Measurements from ENCODE around the gene C10orf90.

C10orf90 gene

DNA sequence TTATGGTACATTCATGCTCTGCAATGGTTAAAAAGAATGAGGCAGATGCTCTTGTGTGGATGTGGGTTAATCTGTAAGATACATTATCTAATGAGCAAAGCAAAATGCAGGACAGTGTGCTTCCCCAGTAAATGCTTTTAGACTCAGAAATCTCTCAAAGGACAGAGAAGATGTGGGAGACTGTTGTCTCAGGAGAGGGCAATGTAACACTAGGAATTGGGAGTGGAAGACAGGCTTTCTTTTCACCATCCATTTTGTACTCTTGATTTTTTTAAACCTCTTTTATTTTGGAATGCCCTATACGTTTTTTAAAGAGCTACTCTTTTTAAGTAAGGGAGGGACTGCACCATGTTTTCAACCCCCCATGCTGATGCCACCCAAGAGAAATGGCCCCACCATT lies 204.7 kb downstream of the C10orf90 start:
- DNase-seq (ENCODE audit: low read depth in 2 of 2): no peak

DNA sequence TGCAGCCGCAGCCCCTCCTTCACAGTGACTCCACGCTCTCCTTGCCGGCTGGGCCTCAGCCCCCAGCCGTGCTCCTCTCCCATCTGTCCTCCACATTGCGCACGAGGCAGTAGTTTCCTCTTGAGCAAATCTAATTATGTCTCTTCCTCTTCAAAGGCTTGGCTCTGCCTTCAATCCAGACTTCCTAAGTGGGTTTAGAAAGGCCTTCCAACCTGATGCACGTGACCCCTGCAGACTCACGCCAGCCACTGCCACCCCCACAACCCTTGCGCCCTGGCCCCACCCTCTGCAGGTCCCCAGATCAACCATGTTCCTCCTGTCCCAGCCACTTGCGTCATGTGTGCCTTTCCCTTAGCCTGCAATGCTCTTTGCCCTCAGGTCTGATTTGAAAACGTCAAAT lies 207.2 kb downstream of the C10orf90 start:
- DNase-seq (ENCODE audit: low read depth in 2 of 2): no peak

DNA sequence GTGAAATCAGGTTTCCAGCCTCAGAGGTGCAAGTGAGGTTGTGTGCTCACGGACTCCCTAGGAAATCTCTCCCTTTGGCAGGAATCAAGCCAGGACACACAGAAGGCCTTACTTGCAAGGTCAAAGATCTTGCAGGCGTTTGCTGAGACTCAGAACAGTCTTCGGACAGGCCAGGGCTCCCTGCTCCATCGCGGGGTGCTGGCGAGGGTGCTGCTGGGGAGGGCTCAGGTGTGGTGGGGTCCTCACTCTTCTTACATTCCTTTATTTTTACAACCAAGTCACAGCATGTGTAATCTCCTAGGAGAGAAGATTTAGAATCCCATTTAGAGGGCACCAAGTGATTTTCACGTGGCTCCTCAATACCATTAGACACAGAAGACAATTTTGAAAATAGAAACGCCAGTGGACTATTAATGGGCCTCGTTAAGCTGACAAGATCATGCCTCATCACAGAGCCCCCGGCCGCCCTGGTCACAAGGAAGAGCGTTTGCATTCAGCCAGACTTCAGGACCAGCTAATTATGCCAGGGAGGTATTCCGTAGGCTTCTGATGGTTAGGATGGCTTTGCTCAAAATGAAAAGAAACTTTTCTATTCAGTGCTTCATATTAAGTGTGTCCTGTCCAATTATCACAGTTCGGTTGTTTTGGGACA lies 209.1 kb downstream of the C10orf90 start:
- DNase-seq (ENCODE audit: low read depth in 2 of 2): no peak

DNA sequence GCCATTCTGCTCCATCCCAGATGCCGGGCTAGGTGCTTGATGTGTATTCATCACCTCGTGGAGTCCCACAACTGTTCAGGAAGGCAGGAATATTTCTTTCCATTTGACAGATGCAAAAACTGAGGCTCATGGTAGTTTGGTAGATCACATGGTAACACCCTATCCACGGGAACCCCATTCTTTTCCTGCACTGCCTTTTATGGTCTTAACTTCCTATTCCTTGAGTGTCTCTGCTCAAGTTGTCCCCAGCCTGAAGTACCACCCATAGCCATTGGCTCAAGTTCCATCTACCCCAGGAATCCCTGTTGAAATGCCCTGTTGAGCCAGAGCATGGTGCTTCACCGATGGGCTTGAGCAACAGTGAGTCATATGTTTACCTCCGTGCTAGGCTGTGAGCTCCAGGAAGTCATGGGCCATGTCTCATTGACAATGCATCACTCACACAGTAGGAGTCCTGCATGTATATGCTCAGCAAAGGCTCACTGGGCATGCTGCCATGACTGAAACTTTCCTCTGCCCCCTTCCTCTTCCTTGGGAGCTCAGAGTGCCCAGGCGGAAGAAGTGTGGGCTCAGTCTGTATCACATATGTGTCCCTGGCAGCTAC lies 210.5 kb downstream of the C10orf90 start:
- DNase-seq (ENCODE audit: low read depth in 2 of 2): no peak

DNA sequence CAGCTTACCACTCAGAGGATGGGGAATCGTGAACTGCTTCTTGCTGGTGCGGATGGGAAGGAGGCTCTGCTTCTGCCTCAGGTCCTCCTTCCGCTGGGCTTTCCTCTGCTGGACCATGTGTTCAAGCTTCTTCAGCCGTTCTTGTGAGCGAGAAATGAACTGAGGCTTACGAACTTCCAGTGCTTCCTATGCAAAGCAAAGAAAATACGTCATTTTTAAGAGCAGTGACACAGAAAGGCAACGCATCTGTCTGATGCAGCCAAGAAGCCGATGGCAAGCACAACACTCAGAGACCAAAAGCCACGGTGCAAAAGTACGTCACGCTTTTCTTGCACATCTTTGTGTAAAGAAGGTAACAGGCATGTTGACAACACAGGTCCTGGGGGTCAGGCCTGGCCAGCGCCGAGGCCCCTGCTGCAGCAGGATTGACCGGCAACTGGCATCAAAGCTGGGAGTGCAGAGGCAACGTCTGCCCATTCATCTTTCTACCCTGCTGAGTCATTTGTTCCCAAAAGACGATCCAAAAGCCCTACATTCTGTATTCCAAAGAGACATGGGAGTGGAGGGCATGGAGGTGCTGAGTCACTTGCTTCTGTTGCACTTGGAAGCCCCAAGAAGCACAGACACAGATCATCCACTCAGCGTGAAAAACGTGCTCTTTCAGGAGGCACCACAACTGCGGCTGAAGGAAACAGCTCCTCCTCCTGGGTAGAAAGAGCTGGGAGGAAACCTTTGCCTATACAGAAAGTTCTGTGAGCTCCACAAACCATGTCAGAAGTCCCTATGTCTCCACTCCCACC lies 211.3 kb downstream of the C10orf90 start:
- DNase-seq (ENCODE audit: low read depth in 2 of 2): no peak

DNA sequence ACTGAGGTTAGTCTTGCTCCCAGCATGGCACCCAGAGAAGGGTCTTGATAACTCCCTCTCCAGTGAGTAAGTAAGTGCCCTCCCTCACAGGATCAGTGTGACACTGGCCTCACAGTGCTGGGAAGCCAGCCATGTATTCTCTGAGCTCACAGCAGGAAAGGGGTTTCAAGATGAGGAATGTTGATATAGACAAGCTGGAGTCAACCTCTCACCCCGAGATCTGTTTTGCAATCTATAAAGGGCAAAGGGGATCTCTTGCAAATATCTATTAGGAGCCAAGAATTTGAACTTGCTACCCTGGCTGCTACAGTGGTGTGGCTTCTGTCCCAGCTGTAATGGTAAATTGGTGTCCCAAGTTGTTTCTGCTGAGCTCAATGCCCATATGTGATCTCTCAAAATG lies 212.0 kb downstream of the C10orf90 start:
- no peak for DNase-seq (ENCODE audit: low read depth in 2 of 2)

DNA sequence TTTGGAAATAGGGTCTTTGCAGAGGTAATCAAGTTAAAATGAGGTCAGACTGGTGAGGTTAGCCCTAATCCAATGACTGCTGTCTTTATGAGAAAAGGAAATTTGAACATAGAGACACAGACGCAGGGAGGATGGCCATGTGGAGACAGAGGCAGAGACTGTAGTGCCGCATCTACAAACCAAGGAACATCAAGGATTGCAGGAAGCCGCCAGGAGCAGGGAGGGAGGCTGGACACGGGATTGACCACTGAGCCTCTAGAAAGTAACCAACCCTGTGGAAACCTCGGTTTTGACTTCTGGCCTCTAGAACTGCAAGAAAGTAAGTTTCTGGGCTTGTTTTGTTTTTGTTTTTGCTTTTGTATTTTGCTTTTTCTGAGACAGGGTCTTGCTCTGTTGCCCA lies 213.9 kb downstream of the C10orf90 start:
- DNase-seq (ENCODE audit: low read depth in 2 of 2): no peak

DNA sequence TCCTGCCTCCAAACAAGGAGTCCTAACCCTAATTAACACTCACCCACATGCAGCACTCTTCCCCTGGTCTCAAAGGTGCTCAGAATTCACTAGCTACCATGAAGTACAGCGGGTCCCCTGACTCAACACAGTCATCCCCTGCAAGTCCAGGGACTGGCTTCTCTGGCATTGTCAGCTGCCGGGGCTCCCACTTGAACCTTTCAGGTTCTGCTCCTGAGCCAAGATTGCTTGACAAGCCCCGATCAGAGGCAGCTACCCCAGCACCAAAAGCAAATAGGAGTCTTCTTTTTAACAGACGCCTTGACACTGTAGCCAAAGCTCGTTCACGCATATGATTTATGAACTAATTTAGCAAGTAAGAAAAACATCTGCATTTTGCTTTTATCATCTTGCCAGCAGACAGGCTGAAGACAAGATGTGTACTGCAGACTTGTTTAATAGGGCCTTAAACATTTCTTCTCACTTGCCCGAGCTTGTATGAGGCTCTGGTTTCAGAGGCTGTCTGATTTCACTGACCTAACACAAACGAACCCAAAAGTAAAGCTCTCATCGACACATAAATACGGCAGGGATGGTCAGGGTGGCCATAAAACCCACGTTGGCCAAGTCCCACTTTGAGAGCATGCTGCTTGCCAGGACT lies 214.6 kb downstream of the C10orf90 start:
- no peak for DNase-seq (ENCODE audit: low read depth in 2 of 2)

DNA sequence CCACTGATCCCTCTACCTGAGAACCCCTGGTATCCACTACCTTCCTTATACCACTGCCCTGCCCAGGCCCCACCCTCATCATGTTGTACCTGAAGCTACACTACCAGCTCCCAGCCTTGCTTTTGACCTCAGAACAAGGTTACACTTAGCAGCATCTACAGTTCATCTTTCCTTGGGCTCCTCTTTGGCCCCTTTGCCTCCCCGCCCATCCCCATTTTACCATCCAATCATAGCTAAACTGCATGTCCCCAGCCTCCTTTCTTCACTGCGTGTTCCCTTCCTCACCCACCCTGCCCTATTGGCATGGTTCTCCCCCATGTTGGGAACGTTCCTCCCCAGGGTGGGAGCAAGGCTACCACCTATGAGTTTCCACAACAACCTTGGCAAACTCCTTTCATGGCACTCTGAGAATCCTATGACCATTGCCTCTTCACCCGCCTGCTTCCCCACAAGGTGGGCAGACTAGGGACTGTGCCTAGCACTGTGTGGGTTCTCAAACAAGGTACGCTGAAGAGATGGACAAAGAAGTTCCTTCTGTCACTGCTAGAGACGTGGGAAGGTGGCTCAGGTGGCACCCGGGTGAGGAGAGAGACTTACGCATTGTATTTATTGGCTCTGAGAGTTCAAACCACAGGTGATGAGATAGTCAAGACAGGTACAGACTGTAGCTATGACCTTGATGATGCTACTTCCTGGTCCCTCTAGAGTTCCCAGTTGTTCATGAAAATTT lies 215.3 kb downstream of the C10orf90 start:
- no peak for DNase-seq (ENCODE audit: low read depth in 2 of 2)

DNA sequence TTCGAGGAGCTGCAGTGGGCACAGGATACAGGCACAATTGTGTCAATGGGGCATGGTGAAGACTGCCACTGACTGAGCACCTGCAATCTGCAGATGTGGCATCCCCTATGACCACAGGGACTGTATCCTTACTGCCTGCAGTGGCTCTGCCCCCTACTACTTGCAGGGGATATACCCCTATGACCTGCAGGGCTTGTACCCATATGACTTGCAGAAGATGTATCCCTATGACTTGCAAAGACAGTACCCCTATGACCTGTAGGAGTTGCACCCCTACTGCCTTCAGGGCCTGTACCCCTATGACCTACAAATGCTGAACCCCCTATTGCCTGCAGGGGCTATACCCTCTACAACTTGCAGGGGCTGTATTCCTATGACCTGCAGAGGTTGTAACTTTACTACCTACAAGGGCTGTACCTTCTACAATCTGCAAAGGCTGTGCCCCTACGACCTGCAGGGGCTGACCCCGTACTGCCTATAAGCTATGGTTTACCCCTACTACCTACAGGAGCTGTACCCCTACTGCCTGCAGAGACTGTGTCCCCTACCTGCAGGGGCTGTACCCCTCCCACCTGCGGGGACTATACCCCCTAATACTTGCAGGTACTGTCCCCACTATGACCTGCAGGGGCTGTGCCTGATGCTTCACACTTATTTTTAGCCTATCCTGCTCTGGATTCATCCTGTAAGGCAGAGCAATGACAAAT lies 216.3 kb downstream of the C10orf90 start:
- DNase-seq (ENCODE audit: low read depth in 2 of 2): no peak

DNA sequence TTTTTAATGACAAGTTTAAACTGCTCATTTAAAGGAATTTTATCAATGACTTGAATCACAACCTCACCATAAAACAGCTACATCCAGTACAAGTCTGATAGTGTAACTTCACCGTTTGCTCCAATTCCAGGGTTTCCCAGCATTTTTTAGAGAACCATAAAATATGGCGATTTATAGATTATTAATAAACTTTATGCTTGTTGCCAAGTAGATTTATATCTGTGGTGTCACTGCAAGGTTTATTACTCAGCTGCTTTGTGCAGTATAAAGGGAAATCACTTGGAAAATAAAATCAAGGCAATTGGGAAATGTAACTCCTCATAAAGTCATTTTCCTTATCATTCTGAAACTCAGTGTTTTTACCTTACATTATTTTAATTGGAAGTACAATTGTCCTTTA lies 218.2 kb downstream of the C10orf90 start:
- no peak for DNase-seq (ENCODE audit: low read depth in 2 of 2)

DNA sequence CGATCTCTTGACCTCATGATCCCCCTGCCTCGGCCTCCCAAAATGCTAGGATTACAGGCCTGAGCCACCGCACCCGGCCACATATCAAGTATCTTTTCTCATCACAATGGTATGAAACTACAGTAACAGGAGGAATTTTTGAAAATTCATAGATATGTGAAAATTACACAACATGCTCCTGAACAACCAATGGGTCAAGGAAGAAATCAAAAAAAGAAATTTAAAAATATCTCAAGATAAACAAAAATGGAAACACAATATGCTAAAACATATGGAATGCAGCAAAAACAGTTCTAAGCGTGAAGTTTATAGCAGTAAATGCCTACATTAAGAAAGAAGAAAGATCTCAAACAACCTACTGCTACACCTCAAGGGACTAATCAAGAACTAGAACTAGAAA lies 222.4 kb downstream of the C10orf90 start:
- DNase-seq (ENCODE audit: low read depth in 2 of 2): no peak

DNA sequence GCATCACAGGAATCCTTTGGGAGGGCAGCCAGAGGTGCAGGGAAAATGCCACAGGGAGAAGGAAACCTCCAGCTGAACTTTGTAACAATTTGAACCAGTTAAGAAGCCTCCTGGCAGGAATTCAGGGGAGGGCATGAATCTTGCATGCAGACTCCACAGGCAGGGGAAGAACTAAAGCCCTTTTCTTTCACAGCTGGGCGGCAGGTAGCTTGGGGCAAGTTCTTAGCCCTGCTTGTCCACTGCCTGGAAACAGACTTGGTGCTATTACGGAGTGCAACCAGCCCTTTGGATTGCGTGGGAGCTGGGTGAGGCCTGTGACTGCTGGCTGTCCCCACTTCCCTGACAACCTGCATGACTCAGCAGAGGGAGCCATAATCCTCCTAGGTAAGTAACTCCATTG lies 230.6 kb downstream of the C10orf90 start:
- DNase-seq (ENCODE audit: low read depth in 2 of 2): no peak

DNA sequence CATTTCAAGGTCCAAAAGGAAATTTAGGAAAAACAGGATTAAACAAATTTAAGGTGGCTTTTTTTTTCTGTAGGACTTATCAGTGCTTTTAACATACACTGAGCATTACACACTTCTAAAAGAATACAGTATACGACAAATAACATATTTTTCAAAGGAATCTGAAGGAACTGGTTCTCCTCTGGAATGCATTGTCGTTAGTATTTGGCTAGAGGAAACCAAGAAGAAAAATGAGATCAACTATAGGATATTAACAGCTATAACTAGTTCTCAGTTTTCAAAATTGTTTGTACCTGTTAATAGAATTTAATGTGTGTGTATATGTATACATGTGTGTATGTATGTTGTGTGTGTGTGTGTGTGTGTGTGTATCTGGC lies 232.1 kb downstream of the C10orf90 start:
- DNase-seq (ENCODE audit: low read depth in 2 of 2): no peak

DNA sequence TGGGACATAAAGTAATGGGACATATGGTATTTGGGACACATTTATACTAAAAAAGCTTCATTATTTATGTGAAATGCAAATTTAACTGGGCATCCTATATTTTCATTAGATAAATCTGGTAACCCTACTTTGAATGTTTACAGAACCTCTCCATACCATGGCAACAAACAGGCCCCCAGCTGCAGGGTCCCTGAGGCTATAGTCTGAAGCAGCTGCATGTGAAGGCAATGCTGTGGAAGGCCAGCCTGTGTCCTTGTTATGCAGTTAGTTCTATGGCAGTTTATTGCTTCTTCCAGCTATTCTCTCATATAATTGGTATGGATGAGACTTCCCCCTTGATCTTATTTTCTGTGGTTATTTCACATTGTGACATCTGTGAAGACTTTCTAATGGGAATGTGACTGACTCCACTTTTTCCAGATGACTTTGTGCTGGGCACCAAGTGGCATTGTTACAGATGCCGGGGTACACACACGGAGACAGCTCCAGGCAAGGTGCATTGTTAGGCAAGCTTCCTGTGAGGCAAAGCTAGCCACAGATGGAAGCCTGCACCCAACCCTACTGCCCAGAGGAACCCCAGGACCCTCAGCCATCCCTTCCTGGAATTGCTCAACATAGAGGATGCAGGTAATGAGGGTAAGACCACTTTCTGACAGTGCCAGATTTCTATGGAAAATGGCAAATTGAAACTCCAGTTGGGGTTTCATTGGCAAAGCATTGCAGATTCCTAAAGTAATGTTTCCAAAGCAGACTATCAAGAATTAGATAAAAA lies 232.7 kb downstream of the C10orf90 start:
- DNase-seq (ENCODE audit: low read depth in 2 of 2): no peak

DNA sequence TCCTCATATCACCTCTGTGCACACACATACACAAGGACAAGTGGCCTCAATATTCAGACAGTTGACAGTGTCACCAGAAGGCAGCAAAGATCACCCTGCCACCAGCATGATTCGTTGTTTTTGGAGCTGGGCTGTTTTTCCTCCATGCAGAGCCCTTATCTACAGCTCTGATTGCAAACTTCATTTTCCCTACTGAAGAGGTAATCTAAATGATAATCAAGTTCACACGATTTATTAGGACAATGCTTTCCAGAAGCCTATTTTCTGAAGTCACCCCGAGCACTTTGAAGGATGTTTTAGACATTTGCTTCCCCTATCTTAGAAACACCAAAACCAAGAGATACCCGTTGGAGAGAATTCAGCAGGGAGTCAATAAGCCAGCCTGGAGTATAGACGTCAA lies 236.3 kb downstream of the C10orf90 start:
- DNase-seq (ENCODE audit: low read depth in 2 of 2): no peak

DNA sequence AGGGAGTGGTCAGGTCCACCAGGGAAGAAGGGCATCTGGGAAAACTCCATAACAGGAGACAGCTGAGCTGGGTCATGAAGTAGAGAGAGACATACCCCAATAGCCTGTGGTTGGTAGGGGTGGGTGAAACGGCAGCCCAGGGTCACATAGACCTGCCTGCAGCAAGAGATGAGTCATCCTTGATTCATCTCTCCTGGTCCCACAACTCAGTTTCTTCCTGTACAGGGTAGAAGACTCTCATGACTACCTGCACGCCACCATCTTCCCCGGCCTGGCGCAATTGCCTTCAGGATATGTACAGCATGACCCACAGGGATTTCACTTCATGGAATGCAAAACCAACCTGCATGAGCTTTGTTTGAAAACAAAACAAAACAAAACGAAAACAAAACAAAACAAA lies 237.1 kb downstream of the C10orf90 start:
- no peak for DNase-seq (ENCODE audit: low read depth in 2 of 2)

DNA sequence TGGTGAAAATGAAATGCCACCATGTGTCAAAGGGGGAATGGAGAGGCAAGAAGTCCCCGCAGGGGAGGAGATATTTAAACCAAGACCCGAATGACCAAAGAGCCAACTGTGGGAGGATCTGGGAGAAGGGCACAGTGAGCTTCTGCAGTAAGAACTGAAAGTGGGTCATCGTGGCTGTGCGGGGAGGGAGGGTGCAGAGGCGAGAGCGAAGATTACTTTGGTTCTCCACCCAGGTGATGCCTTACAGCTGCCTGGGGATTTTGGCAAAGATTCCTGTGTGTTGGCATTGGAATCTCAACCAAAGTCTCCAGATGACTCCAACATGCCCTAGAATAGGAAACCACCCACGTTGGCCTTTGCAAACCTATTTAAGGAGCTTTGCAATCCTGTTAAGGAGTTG lies 238.0 kb downstream of the C10orf90 start:
- no peak for DNase-seq (ENCODE audit: low read depth in 2 of 2)

DNA sequence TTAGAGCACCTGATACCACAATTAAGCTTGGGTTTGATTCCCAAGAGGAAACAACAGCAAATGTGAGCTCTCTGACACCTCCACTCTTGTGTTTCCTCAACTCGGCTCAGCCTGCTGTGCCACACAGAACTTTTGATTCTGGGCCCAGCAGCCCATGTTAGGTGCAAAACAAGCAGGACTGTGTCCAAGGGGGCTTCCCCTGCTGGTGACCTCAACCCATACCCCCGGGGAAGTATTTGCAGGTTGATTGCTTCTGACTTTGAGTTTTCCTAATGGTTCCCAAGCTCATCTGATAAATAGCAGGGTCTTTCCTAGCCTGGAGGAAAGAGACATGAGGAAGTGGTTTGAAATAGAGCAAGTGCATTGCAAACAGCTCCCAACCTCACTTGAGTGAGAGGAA lies 238.7 kb downstream of the C10orf90 start:
- DNase-seq (ENCODE audit: low read depth in 2 of 2): no peak

DNA sequence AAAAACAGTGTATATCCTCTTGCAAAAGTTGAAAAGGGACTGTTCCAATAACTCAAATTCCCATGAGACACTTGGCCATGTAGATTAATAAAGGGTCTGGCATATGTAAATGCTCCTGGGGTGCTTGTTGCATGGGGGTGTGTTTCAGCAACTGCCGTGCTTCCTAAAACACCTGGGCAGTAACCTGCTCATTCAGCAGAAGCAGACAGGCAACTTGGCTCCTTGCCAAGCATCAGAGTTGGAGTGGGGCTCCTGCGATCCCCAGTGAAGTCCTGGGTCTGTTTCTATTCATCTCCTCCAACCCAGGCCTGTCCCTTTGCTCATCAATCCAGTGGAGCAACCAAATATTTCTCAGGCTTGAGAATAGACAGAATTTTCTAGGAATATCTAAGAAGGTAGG lies 240.0 kb downstream of the C10orf90 start:
- no peak for DNase-seq (ENCODE audit: low read depth in 2 of 2)

DNA sequence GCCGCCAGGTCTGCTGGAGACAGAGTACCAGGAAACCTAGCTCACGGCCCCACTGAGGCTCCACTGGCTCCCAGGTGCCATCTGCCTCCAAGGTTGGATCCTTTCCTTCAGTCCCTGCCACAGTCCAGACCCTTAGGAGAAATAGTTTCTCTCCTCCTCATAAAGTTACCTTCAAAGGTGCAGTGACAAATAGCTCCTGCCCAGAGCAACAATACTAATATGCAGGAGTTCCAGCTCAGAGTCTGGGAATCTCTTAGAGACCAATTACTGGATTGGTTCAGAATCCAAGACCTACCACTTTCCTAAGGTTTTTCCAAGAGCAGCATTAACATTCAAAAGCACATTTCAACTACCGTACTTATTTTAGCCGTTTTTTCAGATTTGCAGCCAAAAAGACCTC lies 241.2 kb downstream of the C10orf90 start:
- no peak for DNase-seq (ENCODE audit: low read depth in 2 of 2)
